ENCODE data around the gene SHOC2. TPM values are rescaled to one million over a fixed set of nuclear protein-coding genes. Genes with fewer than 3 reads are reported as not detected.
"Not testable (repeated sequence)": the region's sequence is repeated elsewhere in the genome, so short reads cannot be mapped to it uniquely, and the experiment has no call there.

The SHOC2 gene
- total and polyA plus RNA-seq, 9 donors, result 19.4 to 91.2 (median 63.1) TPM

DNA sequence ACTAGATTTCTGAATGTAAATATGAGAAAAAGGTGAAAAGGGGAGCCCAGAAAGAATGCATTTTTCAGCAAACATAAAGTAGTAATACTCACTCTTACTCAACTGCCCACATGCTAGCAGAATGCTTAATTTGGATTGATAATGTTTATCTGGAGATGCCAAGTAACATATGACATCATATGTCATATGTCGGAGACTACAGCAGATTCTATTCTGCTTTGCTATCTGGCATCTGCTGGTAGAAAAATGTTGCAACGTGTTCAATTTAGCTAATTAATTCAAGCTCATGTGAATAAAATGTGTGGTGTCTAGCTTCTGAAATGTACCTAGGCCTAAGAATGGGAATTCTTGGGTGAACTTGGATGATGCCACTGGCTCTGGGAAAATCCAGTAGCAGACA, 5.0 kb upstream of the SHOC2 start:
- Histone ChIP-seq H3K4me1 (ENCODE audit: insufficient read depth) (peaks cover 1% of the 10 kb centered on the region), H3K27me3 (no peaks in the 10 kb centered on the region), H3K9me3 (no peaks in the 10 kb centered on the region), H3K4me3 (no peak overlapping the region), H3K27ac (no peak overlapping the region), H3K36me3 (no peaks in the 10 kb centered on the region)
- TF ChIP-seq EP300 (IDR thresholded peaks at IDR 0.05) (no peak), CTCF (IDR thresholded peaks at IDR 0.05) (no peak), POLR2A (IDR thresholded peaks at IDR 0.05) (no peak)
- WGBS, 3 donors, result 77 to 88% (median 82%) methylated on average over 2 of the region's 2 CpGs
- intact Hi-C loops (cut with DNase I), result no loop called here
- no peak for DNase-seq

GRCh38 chr10:110915035-110915434, 4.4 kb upstream of the SHOC2 start:
- Histone ChIP-seq H3K4me3 (no peak overlapping the region), H3K4me1 (ENCODE audit: insufficient read depth) (peaks cover 1% of the 10 kb centered on the region), H3K27me3 (no peaks in the 10 kb centered on the region), H3K36me3 (no peaks in the 10 kb centered on the region), H3K27ac (no peak overlapping the region), H3K9me3 (no peaks in the 10 kb centered on the region)
- intact Hi-C loops (cut with DNase I), result no loop called here
- WGBS, 3 donors, result 91 to 93% (median 92%) methylated on average over 6 of the region's 6 CpGs
- no peak for DNase-seq
- TF ChIP-seq EP300 (IDR thresholded peaks at IDR 0.05) (no peak), POLR2A (IDR thresholded peaks at IDR 0.05) (no peak), CTCF (IDR thresholded peaks at IDR 0.05) (no peak)

DNA sequence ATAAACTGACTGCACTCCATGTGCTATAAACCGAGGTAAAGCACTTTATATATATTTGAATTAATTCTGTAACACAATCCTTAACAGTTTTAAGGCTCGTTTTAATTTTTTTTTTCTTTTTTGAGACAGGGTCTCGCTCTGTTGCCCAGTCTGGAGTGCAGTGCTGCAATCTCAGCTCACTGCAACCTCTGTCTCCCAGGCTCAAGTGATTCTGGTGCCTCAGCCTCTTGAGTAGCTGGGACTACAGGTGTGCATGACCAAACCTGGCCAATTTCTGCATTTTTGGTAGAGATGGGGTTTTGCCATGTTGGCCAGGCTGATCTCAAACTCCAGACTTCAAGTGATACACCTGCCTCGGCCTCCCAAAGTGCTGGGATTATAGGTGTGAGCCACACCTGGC, 3.8 kb upstream of the SHOC2 start:
- H3K4me1 ChIP-seq (ENCODE audit: insufficient read depth); H3K4me3 ChIP-seq; H3K36me3 ChIP-seq; intact Hi-C loops (cut with DNase I); H3K9me3 ChIP-seq; H3K27me3 ChIP-seq; DNase-seq; H3K27ac ChIP-seq: not testable (repeated sequence)
- WGBS, 3 donors, result 94 to 95% (median 94%) methylated on average over 4 of the region's 4 CpGs

- Histone ChIP-seq H3K27me3 (no peaks in the 10 kb centered on the region), H3K4me3 (no peak overlapping the region), H3K4me1 (ENCODE audit: insufficient read depth) (peaks cover 1% of the 10 kb centered on the region), H3K27ac (no peak overlapping the region), H3K36me3 (no peaks in the 10 kb centered on the region), H3K9me3 (no peaks in the 10 kb centered on the region)
- no peak for TF ChIP-seq CTCF (IDR thresholded peaks at IDR 0.05)
- TF ChIP-seq EP300 (IDR thresholded peaks at IDR 0.05), result no peak
- no peak for TF ChIP-seq POLR2A (IDR thresholded peaks at IDR 0.05)
- DNase-seq, result no peak
- 87 to 92% (median 91%) methylated on average over 3 of the region's 3 CpGs for WGBS, 3 donors
- intact Hi-C loops (cut with DNase I), result no loop called here
Observed at GRCh38 chr10:110916554-110917346, 2.7 kb upstream of the SHOC2 start.

DNA sequence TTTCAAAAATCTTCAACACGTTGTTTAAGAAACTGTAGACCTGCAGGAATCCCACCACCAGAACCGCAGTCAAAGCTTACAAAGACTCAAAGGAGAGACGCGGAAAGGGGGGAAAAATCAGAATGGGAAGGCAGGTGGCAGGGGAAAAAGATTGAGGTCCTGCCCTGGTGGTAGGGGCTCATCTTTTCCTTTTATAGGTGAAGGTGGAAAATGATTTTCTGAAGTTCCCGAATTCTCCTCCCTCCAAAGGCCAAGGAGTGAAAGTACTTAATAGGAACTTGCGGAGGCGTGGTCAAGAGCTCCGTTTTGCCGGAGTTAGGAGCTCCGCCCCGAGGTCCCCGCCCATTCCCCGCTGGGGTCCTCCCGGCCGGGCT, 1.1 kb upstream of the SHOC2 start:
- H3K36me3 ChIP-seq, result no peaks in the 10 kb centered on the region
- peak overlapping the region; percentile 90 for H3K4me3 ChIP-seq
- peak overlapping the region; percentile 48 to 97 for H3K27ac ChIP-seq
- TF ChIP-seq CTCF (IDR thresholded peaks at IDR 0.05), result peak in 1 of 3 donors; percentile 23
- TF ChIP-seq EP300 (IDR thresholded peaks at IDR 0.05), result no peak
- no peak for TF ChIP-seq POLR2A (IDR thresholded peaks at IDR 0.05)
- WGBS, 3 donors, result 0% methylated on average over 15 of the region's 15 CpGs
- H3K9me3 ChIP-seq, result no peaks in the 10 kb centered on the region
- intact Hi-C loops (cut with DNase I), result no loop called here
- H3K4me1 ChIP-seq (ENCODE audit: insufficient read depth), result peaks cover 1% of the 10 kb centered on the region
- DNase-seq, result peak in 4 of 5 donors; percentile 96 to 97 (median 96)
- no peaks in the 10 kb centered on the region for H3K27me3 ChIP-seq

Measured in ovary (tissue), 9 donors.